Hepatocyte (in vitro differentiated cells): ENCODE data around the gene NFIA. TPM values are rescaled to one million over a fixed set of nuclear protein-coding genes. Genes with fewer than 3 reads are reported as not detected.

ENCODE experiments used
- DNase-seq: peaks from one replicate; pipeline ENCODE4 v3.0.0-alpha.2; 2016; ENCODE audit warnings: low spot score
- H2AFZ ChIP-seq: fragments of 200-600 bp; sonication (generic); 2 replicates; pipeline ENCODE4 v1.6.0; 2016; ENCODE audit warnings: antibody characterized with exemption, mild to moderate bottlenecking
- H3K27ac ChIP-seq: fragments of 200-600 bp; sonication (generic); 2 replicates; pipeline ENCODE4 v1.5.1; 2016; ENCODE audit warnings: mild to moderate bottlenecking
- H3K27me3 ChIP-seq: fragments of 200-600 bp; sonication (generic); 2 replicates; pipeline ENCODE4 v1.6.1; 2016
- H3K36me3 ChIP-seq: fragments of 200-600 bp; sonication (generic); replicated peaks from 2 replicates; pipeline ENCODE4 v1.5.1; 2016; ENCODE audit warnings: low read depth; ENCODE audit not compliant: insufficient read depth
- H3K4me1 ChIP-seq: fragments of 200-600 bp; sonication (generic); 2 replicates; pipeline ENCODE4 v1.5.1; 2016; ENCODE audit warnings: mild to moderate bottlenecking, moderate library complexity; ENCODE audit not compliant: insufficient read depth
- H3K4me2 ChIP-seq: fragments of 200-600 bp; sonication (generic); 2 replicates; pipeline ENCODE4 v1.6.0; 2016
- H3K4me3 ChIP-seq: fragments of 200-600 bp; sonication (generic); 2 replicates; pipeline ENCODE4 v1.5.1; 2016; ENCODE audit warnings: mild to moderate bottlenecking
- H3K79me2 ChIP-seq: fragments of 200-600 bp; sonication (generic); 2 replicates; pipeline ENCODE4 v1.6.0; 2017; ENCODE audit warnings: mild to moderate bottlenecking
- H3K9me2 ChIP-seq: fragments of 200-600 bp; sonication (generic); replicated peaks from 2 replicates; pipeline ENCODE4 v1.6.0; 2017; ENCODE audit warnings: mild to moderate bottlenecking; ENCODE audit not compliant: insufficient read depth
- H3K9me3 ChIP-seq: fragments of 200-600 bp; sonication (generic); 2 replicates; pipeline ENCODE4 v1.5.1; 2016; ENCODE audit warnings: low read depth, mild to moderate bottlenecking
- H4K20me1 ChIP-seq: fragments of 200-600 bp; sonication (generic); 2 replicates; pipeline ENCODE4 v1.6.0; 2016; ENCODE audit warnings: mild to moderate bottlenecking; ENCODE audit not compliant: insufficient read depth, poor library complexity, severe bottlenecking
- EZH2 ChIP-seq: fragments of 200-600 bp; sonication (generic); IDR thresholded peaks from 2 replicates; pipeline ENCODE4 v1.6.1; 2016; ENCODE audit warnings: antibody characterized with exemption, mild to moderate bottlenecking, borderline replicate concordance
- EZH2phosphoT487 ChIP-seq: fragments of 200-600 bp; sonication (generic); IDR thresholded peaks from one replicate; pipeline ENCODE4 v1.6.1; 2018; ENCODE audit warnings: antibody characterized with exemption, mild to moderate bottlenecking, low read depth, moderate library complexity; ENCODE audit not compliant: unreplicated experiment, severe bottlenecking
- WGBS: methylation state at CpG from one replicate; pipeline ENCODE4 v1.1.6; 2016; ENCODE audit warnings: low lambda C conversion rate; ENCODE audit errors: missing lambda C conversion rate; 5-methylcytosine and 5-hydroxymethylcytosine counted together
- polyA plus RNA-seq: library from polyadenylated mRNA; unstranded; fragments of >200 nt; fragmentation: Nextera tagmentation; extraction: Ambion mirVana; gene quantifications from 2 replicates; pipeline ENCODE4 v1.2.1, GENCODE V29; 2016
- total RNA-seq: library from RNA; depleted of rRNA; stranded (reverse); fragments of >200 nt; gene quantifications from 2 replicates; pipeline ENCODE4 v1.2.3, GENCODE V29; 2014
- TF ChIP-seq, protein P1 (sequence below): fragments of 200-600 bp; sonication (generic); IDR thresholded peaks from 2 replicates; pipeline ENCODE4 v1.5.1; 2016; ENCODE audit warnings: antibody characterized with exemption, mild to moderate bottlenecking; ENCODE audit not compliant: poor library complexity

The NFIA gene
- total and polyA plus RNA-seq, 2 experiments from 2014 or later: 15.1 to 18.2 TPM

DNA sequence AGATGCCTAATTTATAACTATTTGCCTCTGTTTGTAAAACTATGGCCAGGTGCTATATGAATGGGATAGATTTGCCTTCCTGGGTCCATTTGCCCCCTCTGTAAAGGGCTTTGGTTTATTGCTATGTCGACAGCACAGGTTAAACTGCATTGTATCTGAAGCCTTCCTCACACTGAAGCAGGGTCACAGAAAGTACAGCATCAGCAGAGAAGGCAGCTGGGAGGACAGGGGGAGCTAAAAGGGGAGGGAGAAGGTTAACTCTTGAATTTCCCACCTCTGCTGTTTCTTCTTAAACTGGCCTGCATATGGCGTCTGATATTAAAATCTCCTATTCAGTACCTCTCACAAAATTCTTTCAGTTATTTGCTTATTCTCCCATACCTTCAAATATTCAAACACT lies 345.1 kb downstream of the NFIA start:
- no peak overlapping the region for H3K27ac ChIP-seq
- H3K4me1 ChIP-seq: peaks cover 7% of the 10 kb centered on the region
- TF ChIP-seq, protein P1, sequence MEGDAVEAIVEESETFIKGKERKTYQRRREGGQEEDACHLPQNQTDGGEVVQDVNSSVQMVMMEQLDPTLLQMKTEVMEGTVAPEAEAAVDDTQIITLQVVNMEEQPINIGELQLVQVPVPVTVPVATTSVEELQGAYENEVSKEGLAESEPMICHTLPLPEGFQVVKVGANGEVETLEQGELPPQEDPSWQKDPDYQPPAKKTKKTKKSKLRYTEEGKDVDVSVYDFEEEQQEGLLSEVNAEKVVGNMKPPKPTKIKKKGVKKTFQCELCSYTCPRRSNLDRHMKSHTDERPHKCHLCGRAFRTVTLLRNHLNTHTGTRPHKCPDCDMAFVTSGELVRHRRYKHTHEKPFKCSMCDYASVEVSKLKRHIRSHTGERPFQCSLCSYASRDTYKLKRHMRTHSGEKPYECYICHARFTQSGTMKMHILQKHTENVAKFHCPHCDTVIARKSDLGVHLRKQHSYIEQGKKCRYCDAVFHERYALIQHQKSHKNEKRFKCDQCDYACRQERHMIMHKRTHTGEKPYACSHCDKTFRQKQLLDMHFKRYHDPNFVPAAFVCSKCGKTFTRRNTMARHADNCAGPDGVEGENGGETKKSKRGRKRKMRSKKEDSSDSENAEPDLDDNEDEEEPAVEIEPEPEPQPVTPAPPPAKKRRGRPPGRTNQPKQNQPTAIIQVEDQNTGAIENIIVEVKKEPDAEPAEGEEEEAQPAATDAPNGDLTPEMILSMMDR: no peak
- TF ChIP-seq EZH2: no peak
- H3K9me3 ChIP-seq: no peaks in the 10 kb centered on the region
- no peak for DNase-seq
- no peak overlapping the region for H3K4me2 ChIP-seq
- H3K4me3 ChIP-seq: no peak overlapping the region
- H4K20me1 ChIP-seq: no peaks in the 10 kb centered on the region
- no peak overlapping the region for H2AFZ ChIP-seq
- 64% methylated on average over 2 of the region's 2 CpGs for WGBS
- H3K36me3 ChIP-seq: no peaks in the 10 kb centered on the region
- no peaks in the 10 kb centered on the region for H3K9me2 ChIP-seq
- H3K79me2 ChIP-seq: no peaks in the 10 kb centered on the region
- H3K27me3 ChIP-seq: no peaks in the 10 kb centered on the region

DNA sequence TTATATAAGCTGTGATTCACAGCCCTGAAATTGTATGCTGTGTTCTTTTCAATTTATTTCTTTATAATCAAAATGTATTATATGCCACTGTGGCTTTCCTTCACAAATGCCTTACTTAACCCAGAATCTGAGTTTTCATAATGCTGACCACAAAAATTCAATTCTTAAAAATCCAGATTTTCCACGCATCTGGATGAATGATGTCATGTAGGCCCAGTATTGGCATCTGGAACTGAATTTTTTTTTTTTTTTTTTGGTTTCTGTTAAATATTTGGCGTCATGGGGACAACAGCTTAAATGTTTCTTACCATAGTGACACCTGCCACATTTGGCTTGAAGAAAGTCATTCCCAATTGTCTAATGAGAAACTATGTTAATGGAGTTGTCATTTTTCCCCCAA lies 345.8 kb downstream of the NFIA start:
- no peak overlapping the region for H3K4me3 ChIP-seq
- TF ChIP-seq EZH2phosphoT487: no peak
- TF ChIP-seq, protein P1: no peak
- no peak for TF ChIP-seq EZH2
- no peaks in the 10 kb centered on the region for H4K20me1 ChIP-seq
- H3K79me2 ChIP-seq: no peaks in the 10 kb centered on the region
- no peak overlapping the region for H3K4me2 ChIP-seq
- H3K27ac ChIP-seq: no peak overlapping the region
- no peak overlapping the region for H2AFZ ChIP-seq
- no peaks in the 10 kb centered on the region for H3K27me3 ChIP-seq
- 87% methylated on average over 2 of the region's 2 CpGs for WGBS
- peaks cover 7% of the 10 kb centered on the region for H3K4me1 ChIP-seq
- no peaks in the 10 kb centered on the region for H3K36me3 ChIP-seq
- H3K9me2 ChIP-seq: no peaks in the 10 kb centered on the region
- H3K9me3 ChIP-seq: no peaks in the 10 kb centered on the region
- no peak for DNase-seq

DNA sequence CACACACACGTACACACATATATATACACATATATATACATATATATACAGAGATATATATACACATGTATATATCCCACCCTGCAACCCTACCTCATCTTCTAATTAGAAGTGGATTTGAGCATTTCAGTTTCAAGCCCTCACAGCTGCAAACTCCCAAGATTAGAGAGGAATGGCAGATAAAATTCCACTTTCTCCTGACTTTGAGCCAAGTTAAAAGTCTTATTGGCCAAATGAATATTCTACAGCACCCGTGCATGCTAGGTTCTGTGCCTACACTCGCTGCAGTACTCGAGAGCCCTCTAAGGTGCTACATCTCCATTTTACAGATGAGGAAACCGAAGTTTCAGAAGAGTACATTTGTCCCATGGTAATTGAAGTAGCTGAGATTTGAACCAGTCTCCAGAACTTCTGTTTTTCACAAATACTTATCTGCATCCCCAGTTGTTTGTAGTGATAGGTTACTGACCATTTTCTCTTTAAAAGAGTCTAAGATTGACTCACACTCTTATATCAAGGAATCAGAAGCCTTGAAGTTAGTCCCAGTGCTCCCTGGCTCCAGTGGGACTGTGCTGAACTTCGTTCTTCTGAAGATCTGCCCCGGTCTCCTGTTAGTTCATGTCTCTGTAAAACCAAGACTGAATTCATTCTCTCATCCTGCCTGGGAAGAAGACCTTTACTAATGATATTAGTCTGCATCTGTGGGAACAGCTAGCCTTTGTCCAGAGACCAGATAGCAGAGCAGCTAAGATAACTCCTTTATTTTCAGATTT lies 350.4 kb downstream of the NFIA start:
- H3K9me3 ChIP-seq: no peaks in the 10 kb centered on the region
- no peaks in the 10 kb centered on the region for H4K20me1 ChIP-seq
- H3K79me2 ChIP-seq: no peaks in the 10 kb centered on the region
- H3K9me2 ChIP-seq: no peaks in the 10 kb centered on the region
- no peaks in the 10 kb centered on the region for H3K36me3 ChIP-seq
- no peak overlapping the region for H3K4me3 ChIP-seq
- H3K4me1 ChIP-seq: peaks cover 12% of the 10 kb centered on the region
- 90% methylated on average over 7 of the region's 7 CpGs for WGBS
- no peaks in the 10 kb centered on the region for H3K27me3 ChIP-seq
- DNase-seq: no peak
- H2AFZ ChIP-seq: no peak overlapping the region
- TF ChIP-seq EZH2: no peak
- no peak for TF ChIP-seq EZH2phosphoT487
- TF ChIP-seq, protein P1: no peak
- H3K27ac ChIP-seq: no peak overlapping the region
- no peak overlapping the region for H3K4me2 ChIP-seq
